HG03064 (cell line): ENCODE data around the gene PLCG1.

Source experiments
- ATAC-seq: cut with Tn5 transposase; IDR thresholded peaks from one replicate; pipeline ENCODE4 v1.9.1; 2021; ENCODE audit warnings: low read depth; ENCODE audit not compliant: unreplicated experiment

PLCG1 gene

DNA sequence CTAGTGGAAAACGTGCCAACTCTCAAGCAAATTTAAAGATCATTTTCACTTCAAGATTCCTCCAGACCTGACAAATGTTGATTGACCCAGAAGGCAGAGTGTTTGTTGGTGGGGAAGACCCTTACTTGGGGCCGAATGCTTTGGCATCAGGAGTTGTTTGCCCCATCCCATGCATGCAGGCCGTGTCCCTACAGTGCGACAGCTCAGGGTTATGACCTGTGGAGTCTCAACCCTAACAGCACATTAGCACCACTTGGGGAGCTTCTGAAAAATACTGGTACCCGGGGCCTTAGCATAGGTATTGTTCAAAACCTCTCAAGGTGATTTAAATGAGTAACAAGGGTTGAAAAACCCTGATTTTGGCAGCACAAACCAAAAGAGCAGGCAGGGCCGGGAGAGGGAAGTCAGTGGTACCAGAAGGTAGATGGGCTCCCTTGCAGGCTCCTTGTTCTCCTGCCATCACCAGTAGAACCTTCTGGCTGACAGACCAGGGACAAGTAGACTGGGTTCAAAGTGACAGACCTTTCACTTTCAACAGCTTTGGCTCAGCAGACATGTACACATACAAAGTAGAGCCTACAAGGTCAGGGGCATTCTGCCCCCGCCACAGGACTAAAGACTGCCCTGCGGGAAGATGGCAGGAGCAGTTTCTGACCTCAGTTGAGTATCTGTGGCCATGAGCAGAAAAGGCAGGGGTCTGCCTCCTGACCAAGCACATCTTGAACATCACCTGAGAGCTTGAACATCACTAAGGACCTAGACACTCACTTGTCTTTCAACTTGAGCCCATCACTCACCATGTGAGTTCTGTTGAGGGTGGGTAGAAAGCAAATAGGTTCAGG is 39.6 kb downstream of the PLCG1 start:
- ATAC-seq, result no peak

- ATAC-seq, result no peak
Measured at GRCh38 chr20:41177636-41178035, 40.3 kb downstream of the PLCG1 start.

GRCh38 chr20:41178495-41178894 is 41.2 kb downstream of the PLCG1 start:
- no peak for ATAC-seq

GRCh38 chr20:41178904-41179432 is 41.6 kb downstream of the PLCG1 start:
- no peak for ATAC-seq

GRCh38 chr20:41179961-41180360 is 42.6 kb downstream of the PLCG1 start:
- no peak for ATAC-seq

- ATAC-seq, result no peak
Measured at GRCh38 chr20:41180599-41181333, 43.4 kb downstream of the PLCG1 start.

- no peak for ATAC-seq
Measured at GRCh38 chr20:41181567-41181966, 44.2 kb downstream of the PLCG1 start.

DNA sequence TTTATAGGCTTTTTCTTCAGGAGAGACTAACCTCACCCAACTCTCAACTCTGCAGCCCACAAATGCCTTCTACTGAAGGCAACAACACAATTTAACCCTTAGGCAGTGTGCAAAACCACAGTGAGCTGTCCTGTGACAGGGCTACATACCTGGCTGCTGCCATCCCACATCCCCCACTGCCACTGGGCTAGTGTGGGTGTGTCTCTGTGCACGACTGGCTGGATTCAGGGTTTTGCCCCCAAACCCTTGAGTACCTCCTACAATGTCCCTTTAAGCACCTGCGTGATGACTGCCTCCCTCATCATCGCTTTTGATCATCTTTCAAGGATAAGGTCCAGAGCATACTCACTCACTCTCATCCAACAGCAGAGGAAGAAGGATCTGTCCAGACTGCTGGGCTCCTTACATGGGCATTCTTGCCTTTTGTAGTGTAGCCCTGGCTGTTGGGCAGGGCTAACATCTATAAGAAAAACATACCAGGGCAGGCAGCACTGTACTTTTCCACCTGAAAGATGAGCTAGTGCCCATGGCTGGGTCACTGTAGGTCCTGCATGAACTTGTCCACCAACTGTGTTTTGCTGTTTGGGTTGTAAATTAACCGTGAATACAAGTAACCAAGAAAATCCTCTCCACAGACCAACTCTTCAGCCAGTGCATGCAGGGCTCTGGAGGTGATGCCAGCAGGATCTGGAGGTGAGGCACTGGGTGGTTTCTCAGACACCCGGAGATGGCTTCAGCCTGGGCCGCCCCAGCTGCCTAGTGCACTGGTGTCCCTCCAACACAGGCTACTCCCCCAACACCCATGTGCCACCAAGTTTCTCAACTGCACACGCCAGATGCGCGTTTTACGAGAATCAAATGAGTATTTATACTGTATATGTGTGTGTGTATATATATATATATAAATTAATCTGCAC is 45.2 kb downstream of the PLCG1 start:
- ATAC-seq, result no peak

DNA sequence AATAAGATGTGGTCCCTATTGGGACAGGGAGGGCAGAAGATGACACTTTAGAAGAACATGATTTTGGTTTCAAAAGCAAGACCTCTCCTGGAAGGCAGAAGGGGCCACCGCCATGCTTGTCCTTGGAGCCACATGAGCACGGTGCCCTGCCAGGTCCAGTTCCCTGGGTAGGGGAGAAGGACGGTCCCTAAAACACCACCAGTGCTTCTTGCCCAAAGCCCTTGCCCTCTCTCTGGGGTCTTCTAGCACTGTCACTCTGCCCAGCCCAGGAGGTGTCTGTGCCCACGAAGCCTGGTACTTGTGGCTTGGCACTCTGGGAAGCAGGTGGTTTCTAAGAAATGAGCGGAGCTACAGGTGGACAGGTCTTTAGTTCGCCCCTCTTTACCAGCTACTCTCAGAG is 46.0 kb downstream of the PLCG1 start:
- ATAC-seq, result no peak

DNA sequence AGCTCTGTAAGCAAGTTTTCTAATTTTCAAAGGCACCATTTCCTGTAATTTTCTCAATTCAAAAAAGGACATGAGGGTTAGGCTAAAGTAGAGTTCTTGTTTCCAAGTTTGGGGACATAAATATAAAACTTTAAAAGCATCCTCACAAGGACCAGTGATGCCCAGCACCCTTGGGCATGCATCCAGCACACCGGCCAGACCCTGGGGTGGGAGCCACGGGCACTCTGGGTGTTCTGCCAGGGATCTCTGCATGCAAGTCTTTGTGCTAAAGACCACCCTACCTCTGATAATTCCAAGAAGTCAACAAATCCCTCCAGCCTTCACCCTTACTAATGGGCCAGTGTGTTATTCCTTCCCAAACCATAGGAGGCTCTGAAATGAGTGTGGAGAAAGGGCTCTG is 46.5 kb downstream of the PLCG1 start:
- ATAC-seq, result no peak

- no peak for ATAC-seq
Measured at GRCh38 chr20:41185013-41185757, 47.8 kb downstream of the PLCG1 start.

DNA sequence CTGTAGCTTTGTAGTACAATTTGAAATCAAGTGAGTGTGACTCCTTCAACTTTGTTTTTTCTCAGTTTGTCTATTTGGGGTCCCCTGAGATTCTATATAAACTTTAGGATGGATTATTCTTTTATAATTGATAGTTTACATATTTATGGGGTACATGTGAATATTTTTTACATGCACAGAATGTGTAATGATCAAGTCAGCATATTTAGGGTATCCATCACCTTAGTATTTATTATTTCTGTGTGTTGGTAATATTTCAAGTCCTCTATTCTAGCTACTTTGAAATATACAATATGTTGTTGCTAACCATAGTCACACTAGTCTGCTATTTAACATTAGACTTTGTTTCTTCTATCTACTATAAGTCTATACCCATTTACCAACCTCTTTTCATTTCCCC is 50.3 kb downstream of the PLCG1 start:
- no peak for ATAC-seq

DNA sequence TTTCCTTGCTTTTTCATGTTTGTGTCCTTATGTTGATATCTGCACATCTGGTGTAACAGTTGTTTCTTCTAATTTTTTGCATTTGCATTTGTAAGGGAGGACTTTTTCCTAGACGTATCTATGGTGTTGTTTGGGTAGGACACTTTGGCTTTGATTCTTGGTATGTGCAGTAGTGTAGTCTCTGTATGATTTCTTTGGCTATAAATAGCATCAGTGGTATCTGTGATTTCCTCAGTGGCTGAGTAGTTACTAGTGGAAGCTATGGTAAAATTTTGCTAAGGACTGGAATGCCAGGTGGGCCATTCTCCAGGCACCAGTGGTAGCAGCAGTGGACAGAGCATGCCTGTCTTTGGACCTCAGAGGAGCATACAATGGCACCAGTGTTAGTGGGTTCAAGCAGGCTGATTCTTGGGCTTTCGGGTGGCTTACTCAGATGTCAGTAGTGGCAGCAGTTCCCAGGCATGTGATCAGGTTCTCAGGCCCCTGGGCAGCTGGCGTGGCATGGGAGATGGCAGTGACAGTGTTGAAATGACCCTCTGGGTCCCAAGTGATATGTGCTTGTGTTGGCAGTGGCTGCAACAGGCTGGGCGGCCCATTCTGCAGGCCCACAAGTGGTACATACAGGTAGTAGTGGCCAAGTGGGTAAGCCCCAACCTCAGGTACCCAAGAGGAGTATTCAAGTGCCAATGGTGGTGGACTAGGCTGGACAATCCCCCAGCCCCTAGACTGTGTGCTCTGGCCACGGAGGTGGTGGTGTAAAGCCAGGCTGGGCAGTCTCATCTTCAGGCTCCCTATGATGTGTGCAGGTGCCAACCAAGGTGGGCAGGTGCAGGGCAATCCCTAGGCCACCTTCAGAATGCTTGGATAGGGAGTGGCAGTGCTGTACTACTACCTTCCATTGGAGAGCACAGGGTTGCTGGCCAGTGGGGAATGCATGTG is 54.5 kb downstream of the PLCG1 start:
- no peak for ATAC-seq

DNA sequence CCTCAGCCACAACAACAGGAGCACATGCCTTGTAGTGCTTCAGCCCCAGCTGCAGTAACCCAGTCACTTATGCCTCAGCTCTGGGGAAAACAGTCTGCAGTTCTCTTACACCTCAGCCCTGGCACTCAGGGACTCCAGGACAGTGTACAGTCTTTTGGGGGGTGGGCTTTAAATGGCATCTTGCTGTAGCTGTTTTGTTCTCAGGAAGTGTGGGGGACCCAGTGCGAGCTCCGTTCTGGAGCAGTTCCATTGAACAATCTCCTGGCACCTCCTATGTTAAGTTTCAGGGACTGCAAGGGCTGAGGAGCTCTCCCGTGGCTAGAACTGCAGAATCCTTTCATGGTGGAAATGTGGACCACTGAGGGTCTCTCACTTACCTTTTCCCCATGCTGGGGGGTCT is 55.2 kb downstream of the PLCG1 start:
- no peak for ATAC-seq

GRCh38 chr20:41196653-41197225 is 59.4 kb downstream of the PLCG1 start:
- ATAC-seq, result no peak

GRCh38 chr20:41198443-41198842 is 61.1 kb downstream of the PLCG1 start:
- no peak for ATAC-seq

DNA sequence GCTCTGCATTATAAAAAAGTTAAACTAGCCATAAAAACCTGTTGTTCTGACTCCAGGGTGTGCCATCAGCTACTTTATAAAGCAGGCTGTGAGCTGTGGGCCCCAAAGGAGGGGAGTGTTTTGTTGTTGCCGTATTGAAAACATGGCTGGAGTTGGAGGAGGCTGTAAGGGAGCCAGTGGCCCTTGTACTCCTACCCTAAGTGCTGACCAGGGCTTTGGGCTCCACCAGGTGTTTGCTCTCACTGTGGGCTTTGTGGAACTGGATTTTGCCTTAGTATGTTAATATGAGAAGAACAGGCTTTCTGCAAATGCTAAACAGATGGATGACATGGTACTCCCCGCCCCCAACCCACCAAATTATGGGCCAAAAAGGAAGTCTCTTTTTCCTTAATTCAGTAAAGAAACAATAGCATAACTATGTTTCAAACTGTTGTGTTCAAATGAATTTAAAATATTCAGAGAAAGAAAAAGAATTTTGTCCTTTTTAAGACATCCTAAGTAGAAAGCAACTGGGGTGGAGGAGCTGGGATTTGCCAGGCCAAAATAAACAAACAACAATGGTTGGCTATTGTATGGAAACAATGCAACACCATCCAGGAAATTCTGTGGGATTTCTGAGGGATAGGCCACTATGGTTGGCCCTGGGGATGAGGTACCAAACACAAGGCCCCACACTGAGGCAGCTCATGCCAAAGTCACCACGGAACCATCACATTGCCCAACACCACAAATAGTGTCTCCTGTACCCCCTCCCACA is 63.3 kb downstream of the PLCG1 start:
- ATAC-seq, result no peak

- no peak for ATAC-seq
Measured at GRCh38 chr20:41201760-41202159, 64.4 kb downstream of the PLCG1 start.
